Hindlimb muscle (tissue), 1 donor: ENCODE results near the gene BCR. TPM values are rescaled to one million over a fixed set of nuclear protein-coding genes. Genes with fewer than 3 reads are reported as not detected.

Experiments
- DNase-seq: peaks from one replicate; pipeline ENCODE4 v3.0.0-alpha.2; 2013
- polyA plus RNA-seq: library from polyadenylated mRNA; unstranded; fragments of 120-200 nt; gene quantifications from one replicate; pipeline ENCODE4 v1.2.1, GENCODE V29; 2013; ENCODE audit not compliant: insufficient read length

The BCR gene
- polyA plus RNA-seq, 1 donor: 18.6 TPM

DNA sequence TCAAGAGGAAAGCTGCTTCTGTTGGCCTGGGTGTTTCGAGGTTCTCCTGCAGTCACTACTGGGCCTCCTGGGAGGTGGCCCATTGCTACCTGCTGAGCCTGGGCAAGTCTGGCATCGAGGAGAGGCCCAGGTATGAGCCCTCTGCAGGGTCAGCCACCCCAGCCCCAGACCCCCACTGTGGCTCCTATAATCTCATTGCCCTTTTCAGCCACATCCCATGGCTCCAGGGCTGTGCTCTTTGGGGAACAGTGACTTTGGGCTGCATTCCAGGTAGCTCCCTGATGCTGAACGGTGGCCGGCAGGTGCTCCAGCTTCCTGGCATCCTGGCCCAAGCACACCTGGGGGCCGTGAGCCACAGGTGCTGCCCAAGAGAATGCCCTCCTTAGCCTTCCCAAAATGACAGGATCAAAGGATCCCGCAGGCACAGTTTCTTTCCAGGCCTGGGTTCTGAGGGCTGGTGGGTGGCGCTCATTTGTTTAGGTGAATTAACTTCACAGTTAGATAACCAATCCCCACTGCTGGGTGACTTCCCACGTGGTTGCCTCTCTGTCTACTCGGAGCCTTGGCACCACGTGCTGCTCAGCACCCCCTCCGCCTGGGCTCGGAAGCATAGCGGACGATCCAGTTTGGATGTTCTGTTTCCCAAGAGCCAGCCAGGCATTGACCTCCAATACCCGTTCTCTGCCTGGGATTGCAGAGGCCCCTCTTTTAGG lies 97.4 kb downstream of the BCR start:
- no peak for DNase-seq

GRCh38 chr22:23278883-23279675 lies 98.8 kb downstream of the BCR start:
- DNase-seq: no peak

GRCh38 chr22:23279781-23280180 lies 99.5 kb downstream of the BCR start:
- DNase-seq: no peak

DNA sequence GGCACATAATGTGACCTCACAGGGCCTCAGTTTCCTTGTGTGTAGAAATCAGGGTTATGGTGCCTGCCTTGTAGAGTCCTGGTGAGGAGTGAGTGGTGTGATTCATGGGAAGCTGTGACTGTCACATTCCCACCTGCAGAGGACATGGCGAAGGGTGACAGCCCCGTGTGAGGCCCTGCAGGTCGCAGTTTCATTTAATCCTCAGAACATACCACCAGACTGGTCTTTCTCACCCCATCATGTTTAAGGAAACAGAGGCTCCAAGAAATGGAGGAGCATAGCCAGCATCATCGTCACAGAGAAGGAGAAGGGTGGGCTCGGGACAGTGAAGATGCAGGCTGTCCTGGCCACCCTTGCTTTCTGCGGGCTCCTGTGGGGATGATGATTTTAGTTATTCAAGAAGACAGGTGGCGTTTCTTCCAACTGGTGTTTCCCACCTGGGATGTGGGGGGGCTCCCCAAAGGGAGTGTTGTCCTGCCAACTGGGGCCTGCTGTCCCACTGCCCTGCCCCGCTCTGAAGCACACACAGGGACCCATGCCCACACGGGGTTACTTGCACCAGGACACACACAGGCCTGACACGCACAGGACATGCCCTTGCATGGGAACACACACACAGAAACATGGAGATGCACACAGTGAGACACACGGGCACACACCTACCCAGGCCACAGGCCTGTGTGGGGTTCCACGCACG lies 100.2 kb downstream of the BCR start:
- no peak for DNase-seq

DNA sequence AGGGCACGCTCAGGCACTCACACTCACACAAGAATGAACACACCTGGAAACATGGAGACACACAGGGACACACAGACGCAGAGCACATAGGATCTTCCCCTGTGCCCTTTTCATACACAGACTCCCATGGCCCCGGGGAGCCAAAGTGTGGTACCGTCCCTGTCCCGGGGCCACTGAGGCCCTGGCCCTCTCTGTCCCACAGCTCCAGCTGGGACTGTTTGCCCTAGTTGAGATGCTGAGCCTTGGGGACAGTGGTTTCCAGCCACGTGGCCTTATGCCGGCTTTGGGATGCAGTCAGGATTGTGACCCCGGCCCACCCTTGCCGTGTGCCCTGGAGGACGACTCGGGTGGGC lies 100.7 kb downstream of the BCR start:
- DNase-seq: no peak

GRCh38 chr22:23281406-23282088 lies 101.2 kb downstream of the BCR start:
- peak; percentile 80 for DNase-seq

- DNase-seq: no peak
Observed at GRCh38 chr22:23282089-23282501, 101.8 kb downstream of the BCR start.

DNA sequence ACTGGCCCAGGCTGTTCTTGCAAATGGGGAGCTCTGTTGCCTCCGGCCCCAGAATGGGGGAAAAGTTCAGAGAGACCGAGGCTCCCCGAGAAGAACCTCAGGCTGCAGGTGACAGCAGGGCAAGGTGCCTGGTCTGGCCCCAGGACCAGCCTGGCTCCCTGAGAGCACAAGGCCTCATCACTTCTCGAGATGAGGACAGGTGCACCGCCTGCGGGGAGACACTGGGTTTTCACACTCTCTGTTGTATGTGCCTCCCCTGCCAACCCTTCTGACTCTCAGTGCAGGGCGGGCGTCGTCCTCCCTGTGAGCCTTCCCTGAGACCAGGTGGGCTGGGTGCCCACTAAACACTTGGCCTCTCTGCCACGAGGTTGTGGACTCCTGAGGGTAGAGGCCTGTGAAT lies 102.2 kb downstream of the BCR start:
- DNase-seq: no peak

DNA sequence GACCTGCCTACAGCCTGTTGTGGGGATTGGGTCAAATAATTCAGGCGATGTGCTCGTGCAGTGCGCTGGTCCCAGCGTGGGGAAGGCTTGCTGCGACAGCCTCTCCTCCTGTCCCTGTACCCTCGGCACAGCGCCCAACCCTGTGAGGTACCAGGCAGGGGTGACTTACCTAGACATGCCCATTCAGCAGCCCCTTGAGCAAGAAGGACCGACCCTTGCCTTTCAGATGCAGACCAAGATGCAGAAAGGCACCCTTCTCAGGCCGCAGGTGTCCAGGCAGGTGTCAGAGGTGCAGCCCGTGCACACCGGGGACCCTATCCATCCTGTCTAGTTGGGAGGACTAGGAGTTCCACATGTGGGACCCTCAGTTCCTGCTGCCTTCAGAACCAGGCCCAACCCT lies 102.7 kb downstream of the BCR start:
- DNase-seq: no peak

DNA sequence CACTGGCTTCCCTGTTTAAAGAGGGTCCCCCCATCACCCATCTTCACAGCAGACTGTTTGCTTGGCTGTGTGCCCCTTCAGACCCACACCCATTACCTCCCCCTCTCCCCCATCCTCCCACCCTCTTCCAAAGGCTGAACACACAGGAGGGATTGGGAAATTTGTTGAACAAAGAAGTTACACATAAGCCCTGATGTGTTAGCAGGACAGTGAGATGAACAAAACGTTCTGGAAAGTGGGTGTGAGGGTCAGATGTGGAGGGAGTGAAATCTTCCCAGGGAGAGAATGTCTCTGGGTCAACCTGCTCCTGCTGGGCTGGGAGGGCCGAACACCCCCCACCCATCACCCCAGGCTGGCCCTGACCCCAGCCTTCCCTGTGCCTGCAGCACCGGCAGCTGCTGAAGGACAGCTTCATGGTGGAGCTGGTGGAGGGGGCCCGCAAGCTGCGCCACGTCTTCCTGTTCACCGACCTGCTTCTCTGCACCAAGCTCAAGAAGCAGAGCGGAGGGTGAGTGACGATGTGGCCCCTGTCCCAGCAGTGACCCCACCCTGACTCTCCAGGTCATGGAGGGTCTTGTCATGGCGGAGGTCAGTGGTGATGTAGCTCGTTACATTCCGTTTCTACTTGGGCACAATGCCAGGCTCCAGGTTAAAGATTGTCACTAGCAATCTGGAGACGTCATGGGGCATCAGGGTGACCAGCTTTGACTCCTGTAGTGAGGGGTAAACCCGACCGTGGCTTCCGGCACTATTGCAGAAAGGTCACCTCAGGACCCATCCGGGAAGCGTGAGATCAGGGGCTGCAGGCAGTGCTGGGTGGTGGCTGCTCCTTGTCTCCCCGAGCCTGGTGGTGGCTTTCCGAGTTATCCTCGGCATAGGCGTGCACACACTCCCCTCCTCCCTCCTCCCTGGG lies 103.5 kb downstream of the BCR start:
- no peak for DNase-seq

DNA sequence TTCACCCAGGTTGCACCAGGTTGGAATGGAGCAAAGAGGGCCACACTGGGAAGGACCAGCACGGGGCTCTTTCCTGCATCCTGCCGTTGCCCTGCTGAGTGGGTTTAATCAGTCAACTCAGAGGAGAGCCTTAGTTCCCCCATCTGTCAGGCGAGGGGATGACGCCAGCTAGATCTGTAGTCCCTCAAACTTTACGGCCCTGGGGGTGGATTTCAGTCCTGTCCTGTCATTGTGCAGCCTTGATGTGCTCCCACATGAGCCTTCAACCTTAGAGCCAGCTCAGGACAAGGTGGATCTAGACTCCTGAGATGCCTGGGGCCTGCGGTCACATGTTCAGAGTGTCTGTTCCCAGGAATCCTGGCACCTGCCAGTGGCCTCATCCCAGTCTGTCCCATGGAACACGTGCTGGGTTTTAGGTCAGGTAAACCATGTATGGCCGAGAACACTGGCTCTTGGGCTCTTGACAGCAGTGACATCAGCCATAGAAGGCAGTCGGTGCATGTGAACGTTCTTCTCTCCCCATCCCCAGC lies 104.3 kb downstream of the BCR start:
- DNase-seq: no peak

- DNase-seq: no peak
Observed at GRCh38 chr22:23285236-23285635, 104.9 kb downstream of the BCR start.

DNA sequence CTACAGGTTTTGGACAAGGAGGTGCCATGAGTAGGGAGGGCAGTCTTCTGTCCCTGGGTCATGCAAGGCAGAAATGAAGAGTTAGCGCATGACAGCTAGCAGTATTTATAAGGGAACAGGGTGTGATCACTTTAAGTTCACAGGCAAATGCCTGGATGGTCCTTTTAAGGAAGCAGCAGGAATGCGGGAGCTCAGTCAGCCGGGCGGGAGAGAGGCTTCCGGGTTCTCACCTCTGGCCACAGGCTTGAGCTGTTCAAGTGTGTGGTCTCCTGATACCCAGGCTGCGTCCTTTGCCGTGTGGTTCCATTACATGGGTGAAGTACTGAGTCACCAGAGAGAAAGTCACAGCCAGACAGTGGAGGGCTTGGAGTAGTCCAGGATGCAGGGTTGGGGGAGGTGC lies 105.4 kb downstream of the BCR start:
- DNase-seq: no peak

DNA sequence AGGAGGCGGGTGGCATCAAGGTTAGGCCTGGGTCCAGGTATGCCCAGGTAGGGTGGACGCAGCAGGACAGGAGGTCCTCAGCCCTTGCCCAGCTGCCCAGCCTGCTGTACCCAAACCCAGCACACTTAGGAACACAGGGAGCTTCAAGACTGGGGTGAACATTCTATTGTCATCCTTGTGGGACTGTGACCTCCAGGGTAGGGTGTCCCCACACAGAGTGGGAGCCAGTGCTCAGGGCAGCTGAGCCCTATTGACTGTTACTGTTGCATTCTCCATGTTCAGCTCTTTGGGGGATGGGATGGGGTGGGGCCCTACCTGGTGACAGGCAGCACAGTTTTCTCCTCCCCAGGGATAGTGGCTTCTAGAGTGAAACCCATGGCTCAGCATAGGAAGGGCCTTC lies 106.0 kb downstream of the BCR start:
- DNase-seq: no peak

GRCh38 chr22:23287136-23288095 lies 107.1 kb downstream of the BCR start:
- DNase-seq: no peak

DNA sequence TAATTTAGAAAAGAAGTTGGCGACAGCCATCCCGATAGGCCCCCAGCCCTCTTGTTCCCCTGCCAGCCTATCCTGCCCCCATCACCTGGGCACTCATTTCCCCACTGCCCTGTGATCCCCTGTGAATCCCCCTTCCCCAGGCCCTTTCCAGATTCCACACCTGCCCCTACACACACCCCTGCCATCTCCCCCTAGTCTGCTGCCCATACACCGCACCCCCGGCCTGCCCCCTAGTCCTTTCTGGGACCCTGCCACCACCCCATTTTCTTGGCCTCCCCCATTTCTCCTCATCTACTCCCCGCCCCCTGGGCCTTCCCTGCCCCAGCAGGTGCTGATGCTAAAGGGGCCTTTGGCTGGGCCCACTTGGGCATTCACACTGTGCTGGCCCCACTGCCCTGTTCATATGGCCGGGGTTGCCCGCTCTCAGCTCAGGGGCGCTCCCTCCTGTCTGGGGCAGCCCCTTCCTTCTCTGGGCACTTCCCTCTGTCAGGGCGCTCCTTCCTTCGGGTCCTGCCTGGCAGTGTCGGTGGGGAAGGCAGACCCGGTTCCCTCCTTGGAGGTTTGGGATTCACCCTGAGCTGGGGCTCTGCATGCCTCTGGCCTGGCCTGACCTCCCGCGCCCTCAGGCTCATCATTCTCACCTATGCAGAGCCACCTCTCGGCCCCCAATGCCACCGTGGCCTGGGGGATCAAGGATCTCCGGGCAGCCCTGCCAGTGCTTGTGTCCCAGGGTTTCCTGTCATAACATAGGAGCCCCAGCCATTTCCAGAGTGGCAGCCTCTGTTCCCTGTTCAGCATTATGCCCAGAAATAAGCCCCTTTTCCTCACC lies 108.2 kb downstream of the BCR start:
- no peak for DNase-seq

- no peak for DNase-seq
Observed at GRCh38 chr22:23289130-23289503, 108.8 kb downstream of the BCR start.

- DNase-seq: no peak
Observed at GRCh38 chr22:23289851-23290724, 109.8 kb downstream of the BCR start.
